Suprapubic skin (tissue), 4 donors: ENCODE data around the gene CDC42EP4. TPM values are rescaled to one million over a fixed set of nuclear protein-coding genes. Genes with fewer than 3 reads are reported as not detected.
A peak's percentile ranks its signal among the peaks of the same experiment; 100 is the strongest.
"Not testable (repeated sequence)": the region's sequence is repeated elsewhere in the genome, so short reads cannot be mapped to it uniquely, and the experiment has no call there.

Experiments used
- DNase-seq, 2 donors: peaks; one replicate each; pipeline ENCODE4 v3.0.0-alpha.2; 2019; ENCODE audit warnings: low spot score in 2 of 2
- H3K27ac ChIP-seq: fragments of 200-600 bp; sonication (generic); one replicate; pipeline ENCODE4 v1.5.1; 2019
- H3K27me3 ChIP-seq: fragments of 200-600 bp; sonication (generic); one replicate; pipeline ENCODE4 v1.5.1; 2019
- H3K36me3 ChIP-seq: fragments of 200-600 bp; sonication (generic); one replicate; pipeline ENCODE4 v1.5.1; 2019
- H3K4me1 ChIP-seq: fragments of 200-600 bp; sonication (generic); one replicate; pipeline ENCODE4 v1.5.1; 2019
- H3K4me3 ChIP-seq: fragments of 200-600 bp; sonication (generic); one replicate; pipeline ENCODE4 v1.5.1; 2019; ENCODE audit warnings: mild to moderate bottlenecking
- H3K9me3 ChIP-seq: fragments of 200-600 bp; sonication (generic); one replicate; pipeline ENCODE4 v1.5.1; 2019
- EP300 ChIP-seq: sonication (generic); formaldehyde crosslinking; IDR thresholded peaks from one replicate; pipeline ENCODE4 v1.6.1; 2017; ENCODE audit warnings: antibody characterized with exemption
- POLR2A ChIP-seq, 2 donors: fragments of 450-650 bp; IDR thresholded peaks; one replicate each; pipeline ENCODE4 v1.6.1; 2017; ENCODE audit warnings: antibody characterized with exemption in 2 of 2, mild to moderate bottlenecking in 2 of 2, moderate library complexity in 2 of 2
- POLR2AphosphoS5 ChIP-seq, 3 donors: sonication (generic); formaldehyde crosslinking; IDR thresholded peaks; one replicate each; pipeline ENCODE4 v1.6.1; 2017; ENCODE audit warnings: antibody characterized with exemption in 3 of 3
- WGBS: methylation state at CpG from one replicate; pipeline ENCODE4 v1.1.5; 2018; 5-methylcytosine and 5-hydroxymethylcytosine counted together
- total RNA-seq, 4 donors: library from RNA; depleted of rRNA; stranded (reverse); fragments of >200 nt; gene quantifications; one replicate each; pipeline ENCODE4 v1.1.0, GENCODE V29; 2016
- TF ChIP-seq, protein P1 (sequence below), 2 donors: fragments of 200-600 bp in 1 of 2; fragments of 450-650 bp in 1 of 2; sonication (generic) in 1 of 2; IDR thresholded peaks; one replicate each; pipeline ENCODE4 v1.5.1; 2016 to 2019; ENCODE audit warnings: antibody characterized with exemption in 2 of 2, mild to moderate bottlenecking in 1 of 2, moderate library complexity in 1 of 2

CDC42EP4 gene
- total RNA-seq, 4 donors from 2014 or later, result 60.0 to 86.8 (median 81.5) TPM

DNA sequence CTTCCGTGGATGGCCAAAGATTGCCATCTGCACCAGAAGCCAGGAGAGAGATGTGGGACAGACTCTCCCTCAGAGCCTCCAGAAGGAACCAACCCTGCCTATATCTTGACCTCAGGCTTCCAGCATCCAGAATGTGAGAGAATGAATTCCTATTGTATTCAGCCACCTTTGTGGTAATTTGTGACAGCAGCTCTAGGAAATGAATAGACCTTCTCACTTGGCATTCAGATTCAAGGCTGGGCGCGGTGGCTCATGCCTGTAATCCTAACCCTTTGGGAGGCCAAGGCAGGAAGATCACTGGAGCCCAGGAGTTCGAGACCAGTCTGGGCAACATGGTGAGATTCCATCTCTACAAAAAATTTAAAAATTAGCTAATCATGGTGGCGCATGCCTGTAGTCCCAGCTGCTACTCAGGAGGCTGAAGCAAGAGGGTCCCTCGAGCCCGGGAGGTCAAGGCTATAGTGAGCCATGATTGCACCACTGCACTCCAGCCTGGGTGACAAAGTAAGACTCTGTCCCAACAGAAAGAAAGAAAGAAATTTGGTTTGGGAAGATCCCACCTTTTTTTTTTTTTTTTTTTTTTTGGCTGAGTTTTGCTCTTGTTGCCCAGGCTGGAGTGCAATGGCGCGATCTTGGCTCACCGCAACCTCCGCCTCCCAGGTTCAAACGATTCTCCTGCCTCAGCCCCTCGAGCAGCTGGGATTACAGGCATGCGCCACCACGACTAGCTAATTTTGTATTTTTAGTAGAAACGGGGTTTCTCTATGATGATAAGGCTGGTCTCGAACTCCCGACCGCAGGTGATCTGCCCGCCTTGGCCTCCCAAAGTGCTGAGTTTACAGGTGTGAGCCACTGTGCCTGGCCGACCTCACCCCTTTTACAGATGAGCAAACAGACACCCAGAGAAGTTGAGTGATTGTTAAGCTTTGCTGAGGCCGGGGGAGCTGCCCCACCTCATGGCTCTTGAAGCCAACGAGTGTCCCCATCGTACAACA lies 45.9 kb downstream of the CDC42EP4 start:
- DNase-seq, result no peak
- WGBS, result 93% methylated on average over 24 of the region's 24 CpGs
- Histone ChIP-seq H3K27me3 (no peaks in the 10 kb centered on the region), H3K4me3 (no peak overlapping the region), H3K4me1 (peaks cover 22% of the 10 kb centered on the region), H3K27ac (no peak overlapping the region), H3K36me3 (no peaks in the 10 kb centered on the region), H3K9me3 (no peaks in the 10 kb centered on the region)
- TF ChIP-seq EP300, result no peak
- no peak for TF ChIP-seq POLR2AphosphoS5 (IDR thresholded peaks at IDR 0.05)
- TF ChIP-seq POLR2A (IDR thresholded peaks at IDR 0.05), result no peak
- TF ChIP-seq, protein P1, sequence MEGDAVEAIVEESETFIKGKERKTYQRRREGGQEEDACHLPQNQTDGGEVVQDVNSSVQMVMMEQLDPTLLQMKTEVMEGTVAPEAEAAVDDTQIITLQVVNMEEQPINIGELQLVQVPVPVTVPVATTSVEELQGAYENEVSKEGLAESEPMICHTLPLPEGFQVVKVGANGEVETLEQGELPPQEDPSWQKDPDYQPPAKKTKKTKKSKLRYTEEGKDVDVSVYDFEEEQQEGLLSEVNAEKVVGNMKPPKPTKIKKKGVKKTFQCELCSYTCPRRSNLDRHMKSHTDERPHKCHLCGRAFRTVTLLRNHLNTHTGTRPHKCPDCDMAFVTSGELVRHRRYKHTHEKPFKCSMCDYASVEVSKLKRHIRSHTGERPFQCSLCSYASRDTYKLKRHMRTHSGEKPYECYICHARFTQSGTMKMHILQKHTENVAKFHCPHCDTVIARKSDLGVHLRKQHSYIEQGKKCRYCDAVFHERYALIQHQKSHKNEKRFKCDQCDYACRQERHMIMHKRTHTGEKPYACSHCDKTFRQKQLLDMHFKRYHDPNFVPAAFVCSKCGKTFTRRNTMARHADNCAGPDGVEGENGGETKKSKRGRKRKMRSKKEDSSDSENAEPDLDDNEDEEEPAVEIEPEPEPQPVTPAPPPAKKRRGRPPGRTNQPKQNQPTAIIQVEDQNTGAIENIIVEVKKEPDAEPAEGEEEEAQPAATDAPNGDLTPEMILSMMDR (IDR thresholded peaks at IDR 0.05), result no peak

DNA sequence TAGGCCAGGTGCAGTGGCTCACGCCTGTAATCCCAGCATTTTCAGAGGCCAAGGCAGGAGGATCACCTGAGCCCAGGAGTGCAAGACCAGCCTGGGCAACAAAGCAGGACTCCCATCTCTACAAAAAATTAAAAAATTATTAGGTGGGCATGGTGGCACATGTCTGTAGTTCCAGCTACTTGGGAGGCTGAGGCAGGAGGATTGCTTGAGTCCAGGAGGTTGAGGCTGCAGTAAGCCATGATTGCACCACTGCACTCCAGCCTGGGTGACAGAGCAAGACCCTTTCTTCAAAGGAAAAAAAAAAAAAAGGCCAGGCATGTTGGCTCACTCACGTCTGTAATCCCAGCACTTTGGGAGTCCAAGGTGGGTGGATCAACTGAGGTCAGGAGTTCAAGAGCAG lies 47.4 kb downstream of the CDC42EP4 start:
- H3K36me3 ChIP-seq, H3K4me3 ChIP-seq, H3K27ac ChIP-seq, H3K9me3 ChIP-seq, H3K27me3 ChIP-seq, DNase-seq: not testable (repeated sequence)
- WGBS, result 76% methylated on average over 2 of the region's 2 CpGs
- peaks cover 23% of the 10 kb centered on the region for H3K4me1 ChIP-seq

DNA sequence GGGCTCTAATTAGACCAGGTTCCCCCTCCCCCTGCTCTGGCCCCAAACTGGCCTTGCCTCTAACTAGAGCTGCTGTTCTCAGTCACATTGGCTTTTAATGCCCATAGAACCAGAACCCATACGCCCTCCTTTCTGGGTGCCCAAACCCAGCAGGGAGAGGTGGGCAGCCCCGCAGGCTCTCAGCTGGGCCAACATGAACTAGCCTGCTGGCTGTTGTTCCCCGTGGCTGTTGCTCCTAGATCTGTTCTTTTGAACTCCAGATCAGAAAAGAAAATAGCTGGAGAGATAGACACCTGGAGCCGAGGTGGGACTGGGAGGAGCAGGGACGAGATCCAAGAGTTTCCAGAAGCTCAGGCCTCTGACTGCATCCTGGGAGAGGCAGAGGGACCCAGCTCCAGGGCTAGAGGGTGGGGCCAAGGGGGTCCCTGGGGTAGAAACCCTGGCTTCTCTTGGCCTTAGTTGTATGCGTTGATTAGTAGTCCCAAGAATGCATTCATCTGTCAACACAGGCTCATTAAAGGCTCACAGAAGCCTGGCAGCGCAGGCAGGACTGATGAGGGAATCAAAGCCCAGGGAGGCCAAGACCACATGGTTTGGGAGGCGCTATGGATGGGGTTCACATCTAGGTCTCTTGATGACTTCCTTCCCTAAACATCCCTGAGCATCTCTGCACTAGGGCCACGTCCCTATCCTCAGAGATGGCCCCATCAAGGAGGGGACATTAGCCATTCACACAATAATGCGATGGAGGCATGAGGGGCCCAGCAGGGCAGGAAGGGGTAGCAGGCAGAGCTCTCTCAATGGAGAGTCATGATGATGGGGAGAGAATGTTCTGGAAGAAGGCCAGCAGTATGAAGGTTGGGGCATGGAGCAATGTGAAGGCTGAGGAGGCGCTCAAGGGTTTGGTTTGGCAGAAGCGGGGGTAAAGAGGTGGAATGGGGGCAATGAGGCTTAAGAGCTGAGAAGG lies 48.8 kb downstream of the CDC42EP4 start:
- no peak overlapping the region for H3K4me3 ChIP-seq

DNA sequence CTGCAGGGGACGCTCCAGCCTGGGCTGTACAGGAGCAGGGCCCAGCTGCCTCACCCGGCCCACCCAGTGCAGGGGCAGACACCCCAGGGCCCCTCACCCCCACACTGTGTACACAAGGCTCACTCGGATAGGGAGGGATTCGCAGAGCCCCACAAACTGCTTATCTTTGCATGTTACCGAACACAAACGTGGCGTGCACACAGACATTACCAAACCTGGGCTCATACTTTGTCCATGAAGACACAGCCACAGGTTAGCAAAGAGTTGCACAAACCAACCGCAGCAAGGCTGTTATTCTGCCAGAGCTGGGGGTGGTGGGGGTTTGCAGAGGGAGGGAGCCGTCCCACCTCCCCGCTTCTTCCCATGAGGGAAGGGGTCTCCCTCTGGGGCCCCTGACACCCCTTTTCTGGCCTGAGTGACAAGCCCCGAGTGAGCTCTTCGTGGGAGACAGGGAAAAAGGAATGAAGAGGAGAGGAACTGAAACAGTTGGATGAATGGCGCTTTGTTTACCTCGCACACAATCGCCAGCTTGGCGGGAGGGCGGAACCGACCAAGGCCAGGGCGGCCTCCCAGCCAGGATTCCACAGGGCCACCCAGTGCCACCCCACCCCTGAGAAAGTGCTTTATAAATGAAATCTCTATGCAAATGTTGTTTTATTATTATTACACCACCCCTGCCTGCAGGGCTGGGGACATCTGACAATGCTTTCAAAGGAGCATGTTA lies 49.7 kb downstream of the CDC42EP4 start:
- no peak overlapping the region for H3K4me3 ChIP-seq
- WGBS, result 58% methylated on average over 13 of the region's 19 CpGs
- no peak for DNase-seq
- no peaks in the 10 kb centered on the region for H3K36me3 ChIP-seq
- H3K4me1 ChIP-seq, result peaks cover 23% of the 10 kb centered on the region
- H3K9me3 ChIP-seq, result no peaks in the 10 kb centered on the region
- TF ChIP-seq EP300 (no peak), POLR2A (IDR thresholded peaks at IDR 0.05) (no peak)
- TF ChIP-seq, protein P1 (IDR thresholded peaks at IDR 0.05), result no peak
- H3K27ac ChIP-seq, result peak overlapping the region; percentile 85
- no peaks in the 10 kb centered on the region for H3K27me3 ChIP-seq

More for the DNA sequence above, 48.8 kb downstream of the CDC42EP4 start:
- Histone ChIP-seq H3K27ac (peak overlapping the region; percentile 85), H3K4me1 (peaks cover 23% of the 10 kb centered on the region), H3K9me3 (no peaks in the 10 kb centered on the region), H3K36me3 (no peaks in the 10 kb centered on the region), H3K27me3 (no peaks in the 10 kb centered on the region)
- 63% methylated on average over 12 of the region's 12 CpGs for WGBS
- no peak for DNase-seq
- TF ChIP-seq, protein P1 (IDR thresholded peaks at IDR 0.05), result no peak
- no peak for TF ChIP-seq POLR2A (IDR thresholded peaks at IDR 0.05)
- TF ChIP-seq EP300, result no peak

DNA sequence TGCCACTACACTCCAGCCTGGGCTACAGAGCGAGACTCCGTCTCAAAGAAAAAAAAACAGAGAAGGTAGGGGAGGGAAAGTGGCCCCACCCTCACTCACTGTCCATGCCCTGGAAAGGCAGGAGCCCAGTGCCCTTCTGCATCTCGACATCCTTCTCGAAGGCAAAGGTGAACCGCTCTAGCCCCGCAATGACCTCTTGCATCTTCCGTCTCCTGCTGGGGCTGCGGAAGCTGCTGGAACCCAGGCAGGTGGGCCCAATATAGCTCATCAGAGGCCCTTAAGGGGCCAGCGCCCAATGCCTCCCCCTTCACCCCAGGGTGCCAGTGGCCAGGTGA lies 50.2 kb downstream of the CDC42EP4 start, which contains the start of gene CPSF4L:
Gene CPSF4L, minus strand, starts transcription at position 264 of the 335 bp plus-strand sequence. Its CDS starts 62 bp downstream, at position 202.
- Histone ChIP-seq H3K9me3 (no peaks in the 10 kb centered on the region), H3K27me3 (no peaks in the 10 kb centered on the region), H3K4me3 (no peak within 1 kb of the TSS), H3K4me1 (peaks cover 23% of the 10 kb centered on the region), H3K27ac (peak within 1 kb of the TSS; percentile 85), H3K36me3 (no peaks in the 10 kb centered on the region)
- DNase-seq, result no peak
- WGBS, result 83% methylated on average over 8 of the region's 9 CpGs
- no peak for TF ChIP-seq EP300
